GM10248 (cell line): ENCODE data around the gene NPM3.

ENCODE experiments used
- CTCF ChIA-PET: fragments of 300-600 bp; sonication (Branson Sonifier 250); formaldehyde crosslinking; extraction: SDS; loops from one replicate; lab custom pipeline; 2021; ENCODE audit warnings: antibody characterized with exemption; lab: Yijun Ruan, JAX
- POLR2A ChIA-PET: fragments of 350-650 bp; sonication (Branson Sonifier 250); formaldehyde crosslinking; extraction: SDS; loops from one replicate; lab custom pipeline; 2020; ENCODE audit warnings: antibody characterized with exemption; lab: Yijun Ruan, JAX
- DNase-seq: peaks from one replicate; pipeline ENCODE4 v3.0.0; 2012; ENCODE audit errors: extremely low spot score
- CTCF ChIP-seq: IDR thresholded peaks from 2 replicates; pipeline ENCODE4 v1.5.1; 2012; ENCODE audit warnings: mild to moderate bottlenecking, low read depth; ENCODE audit errors: extremely low read depth, missing control alignments, control extremely low read depth

Gene NPM3

GRCh38 chr10:101818119-101818871, 35.0 kb upstream of the NPM3 start, which contains the start of gene OGA:
Gene OGA, minus strand, starts transcription at chr10:101818444. Its CDS starts 422 bp downstream, at chr10:101818022.
- peak; percentile 94 for DNase-seq
- no peak for TF ChIP-seq CTCF
- CTCF ChIA-PET, result interaction anchor here (1.0 to 10.7 kb wide), 11 partner anchors 9 to 301 kb away, joined by 3 to 66 read pairs (median 5); no protein-coding TSS in a partner anchor
- POLR2A ChIA-PET, result interaction anchor here (0.7 to 2.0 kb wide), 6 partner anchors 8 to 297 kb away, joined by 3 to 5 read pairs (median 3); no protein-coding TSS in a partner anchor

- POLR2A ChIA-PET, result interaction anchor here (0.7 to 2.0 kb wide), 6 partner anchors 9 to 297 kb away, joined by 3 to 5 read pairs (median 3); no protein-coding TSS in a partner anchor
- TF ChIP-seq CTCF, result no peak
- CTCF ChIA-PET, result interaction anchor here (0.9 to 10.7 kb wide), 11 partner anchors 9 to 302 kb away, joined by 3 to 66 read pairs (median 5); no protein-coding TSS in a partner anchor
- peak; percentile 32 for DNase-seq
These were observed 34.3 kb upstream of the NPM3 start for GRCh38 chr10:101817337-101818118.

- no peak for TF ChIP-seq CTCF
- CTCF ChIA-PET, result interaction anchor here (0.9 to 2.8 kb wide), 3 partner anchors 24 to 256 kb away, joined by 3 to 17 read pairs (median 5); no protein-coding TSS in a partner anchor
- peak; percentile 48 for DNase-seq
- POLR2A ChIA-PET, result no interaction called here
These were observed 33.7 kb upstream of the NPM3 start for GRCh38 chr10:101816913-101817336.

GRCh38 chr10:101816376-101816775, 33.1 kb upstream of the NPM3 start:
- CTCF ChIA-PET, result interaction anchor here (0.9 to 2.8 kb wide), 5 partner anchors 25 to 257 kb away, joined by 3 to 17 read pairs (median 3); no protein-coding TSS in a partner anchor
- POLR2A ChIA-PET, result no interaction called here
- no peak for TF ChIP-seq CTCF
- DNase-seq, result no peak

GRCh38 chr10:101814466-101815071, 31.3 kb upstream of the NPM3 start:
- POLR2A ChIA-PET, result no interaction called here
- CTCF ChIA-PET, result interaction anchor here (0.8 to 2.5 kb wide), 6 partner anchors 19 to 258 kb away, joined by 3 to 11 read pairs (median 4); partner anchors contain the start of genes KCNIP2 and NPM3
- DNase-seq, result peak; percentile 55
- TF ChIP-seq CTCF, result no peak
